SIG-M5 treated with dmso at 0.1 percent for 504 hours (cell line): ENCODE results near the gene ECSIT.

Source experiments
- DNase-seq: peaks from one replicate; lab custom pipeline; 2025; ENCODE audit not compliant: unreplicated experiment; lab: John Stamatoyannopoulos, UW

Gene ECSIT

DNA sequence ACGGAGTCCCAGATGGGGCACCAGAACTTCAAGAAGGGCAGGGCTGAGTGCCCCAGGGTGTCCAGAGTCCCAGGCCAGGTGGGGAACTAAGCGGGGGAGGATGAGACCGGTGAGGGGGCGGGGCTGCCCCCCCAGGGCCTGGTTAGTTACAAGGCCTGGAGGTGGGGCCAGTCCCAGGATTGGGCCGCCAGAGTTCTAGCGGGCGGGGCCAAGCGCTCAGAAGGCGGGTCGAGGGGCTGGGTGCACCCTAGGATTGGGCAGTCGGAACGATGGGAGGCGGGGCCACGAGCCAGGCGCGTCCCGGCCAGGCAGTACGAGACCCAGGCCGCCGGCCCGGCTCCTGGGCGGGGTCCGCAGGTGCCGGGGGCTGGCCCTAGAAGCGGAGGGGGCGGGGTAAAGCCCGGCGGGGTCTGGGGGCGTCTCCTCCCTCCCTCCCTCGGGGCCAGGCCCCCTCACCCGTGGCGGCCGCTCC is 23.9 kb downstream of the ECSIT start:
- DNase-seq = peak; percentile 92

DNA sequence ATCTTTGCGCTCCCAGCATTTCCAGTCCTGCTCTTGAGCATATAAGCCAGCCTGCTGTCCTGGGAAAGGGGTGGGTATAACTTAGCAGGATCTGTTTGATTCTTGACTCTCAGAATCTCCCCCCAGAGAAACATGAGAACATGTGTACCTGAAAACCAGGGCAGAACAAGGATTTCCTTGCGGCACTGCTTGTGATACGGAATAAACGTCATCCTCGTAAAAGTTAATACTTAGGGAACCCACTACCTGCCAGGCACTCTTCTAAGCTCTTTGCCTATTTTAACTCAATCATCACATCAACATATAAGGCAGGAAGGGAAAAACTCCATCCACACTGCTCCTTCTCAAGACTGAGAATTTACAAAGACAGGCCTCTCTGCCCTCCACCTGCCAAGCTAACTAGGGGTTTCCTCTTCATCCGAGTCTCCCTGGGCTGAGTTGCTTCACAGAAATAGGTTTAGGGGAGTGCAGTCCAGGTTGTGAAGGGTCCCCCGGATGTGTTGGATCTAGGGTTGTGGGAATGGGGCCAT is 24.4 kb downstream of the ECSIT start:
- DNase-seq = no peak

DNA sequence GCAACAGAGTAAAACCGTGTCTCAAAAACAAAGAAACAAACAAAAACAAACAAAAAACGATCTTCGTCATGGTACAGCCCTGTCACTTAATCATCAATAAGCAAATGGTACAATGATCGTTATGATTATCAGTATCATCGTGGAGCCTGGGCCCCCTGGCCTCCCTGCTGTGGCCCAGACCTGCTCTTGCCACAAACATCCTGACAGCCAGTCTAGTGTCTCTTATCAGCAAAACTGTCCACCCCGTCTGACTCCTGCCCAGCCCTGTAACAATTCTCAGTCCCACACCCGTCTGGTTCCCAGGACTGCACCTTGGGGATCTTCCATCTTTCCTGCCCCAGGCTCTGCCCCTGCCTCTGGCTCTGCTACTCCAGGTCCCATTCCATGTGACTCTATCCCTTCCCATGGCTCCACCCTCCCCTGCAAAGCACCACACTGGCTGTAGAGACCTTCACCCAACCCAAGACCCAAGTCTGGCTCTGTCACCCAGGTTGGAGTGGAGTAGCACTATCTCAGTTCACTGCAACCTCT is 29.0 kb downstream of the ECSIT start:
- DNase-seq = no peak

DNA sequence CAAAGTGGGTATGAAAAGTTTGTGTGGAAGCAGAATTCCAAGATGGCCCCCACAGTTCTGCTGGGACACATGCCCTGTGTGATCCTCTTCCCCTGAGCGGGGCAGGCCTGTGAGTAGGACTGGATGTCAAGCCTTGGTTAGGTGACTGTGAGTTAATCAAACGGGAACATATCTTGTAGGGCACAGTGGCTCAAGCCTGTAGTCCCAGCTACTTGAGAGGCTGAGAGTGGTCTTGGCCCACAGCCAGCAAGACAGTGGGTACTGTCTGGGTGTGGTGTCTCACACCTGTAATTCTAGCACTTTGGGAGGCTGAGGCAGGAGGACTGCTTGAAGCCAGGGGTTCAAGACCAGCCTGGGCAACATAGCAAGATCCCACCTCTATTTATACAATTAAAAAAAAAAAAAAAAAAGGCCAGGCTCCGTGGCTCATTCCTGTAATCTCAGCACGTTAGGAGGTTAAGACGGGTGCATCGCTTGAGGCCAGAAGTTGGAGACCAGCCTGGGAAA is 29.7 kb downstream of the ECSIT start:
- no peak for DNase-seq

DNA sequence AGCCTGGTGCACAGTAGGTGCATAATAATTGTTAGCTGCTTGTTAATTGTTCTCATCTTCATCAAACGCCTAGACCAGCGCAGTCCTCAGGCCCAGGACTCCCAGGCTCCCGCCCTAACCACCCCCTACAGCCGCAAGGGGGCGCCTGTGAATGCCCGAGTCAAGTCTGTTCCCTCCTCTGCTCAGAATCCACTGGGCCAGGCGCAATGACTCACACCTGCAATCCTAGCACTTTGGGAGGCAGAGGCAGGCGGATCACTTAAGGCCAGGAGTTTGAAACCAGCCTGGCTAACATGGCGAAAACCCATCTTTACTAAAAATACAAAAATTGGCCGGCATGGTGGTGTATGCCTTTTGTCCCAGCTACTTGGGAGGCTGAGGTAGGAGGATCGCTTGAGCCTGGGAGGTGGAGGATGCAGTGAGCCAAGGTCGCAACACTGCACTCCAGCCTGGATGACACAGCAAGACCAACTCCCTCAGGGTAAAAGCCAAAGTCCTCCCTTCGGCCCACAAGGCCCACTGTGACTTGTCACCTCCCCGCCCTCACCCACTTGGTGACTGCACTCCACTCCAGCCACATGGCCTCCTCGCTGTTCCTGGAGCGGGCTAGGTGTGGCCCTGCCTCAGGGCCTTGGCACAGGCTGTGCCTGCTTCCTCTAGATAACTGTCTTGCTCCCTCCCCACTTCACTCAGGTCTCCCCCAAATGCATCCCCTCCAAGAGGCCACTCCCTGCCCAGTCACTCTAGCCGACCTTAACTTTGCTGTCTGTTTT is 32.4 kb downstream of the ECSIT start:
- DNase-seq = peak; percentile 62

DNA sequence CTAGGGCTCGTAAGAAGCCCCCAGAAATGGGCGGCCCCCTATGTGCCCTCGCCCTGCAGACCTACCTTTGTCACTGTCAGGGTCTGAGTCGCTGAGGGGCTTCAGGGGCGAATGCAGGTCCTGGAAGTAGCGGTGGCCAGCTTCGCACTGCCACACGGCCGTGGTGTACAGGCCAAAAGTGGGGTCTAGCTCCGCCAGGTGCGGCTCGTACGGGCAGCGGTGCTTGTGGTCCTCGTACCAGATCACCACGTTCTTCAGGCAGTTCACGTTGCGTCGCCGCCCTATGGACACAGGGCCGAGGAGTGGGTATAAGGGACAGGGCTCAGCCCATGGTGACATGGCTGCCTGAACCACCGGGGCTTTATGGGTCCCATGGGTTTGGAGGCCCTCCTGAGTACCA is 33.0 kb downstream of the ECSIT start:
- no peak for DNase-seq

DNA sequence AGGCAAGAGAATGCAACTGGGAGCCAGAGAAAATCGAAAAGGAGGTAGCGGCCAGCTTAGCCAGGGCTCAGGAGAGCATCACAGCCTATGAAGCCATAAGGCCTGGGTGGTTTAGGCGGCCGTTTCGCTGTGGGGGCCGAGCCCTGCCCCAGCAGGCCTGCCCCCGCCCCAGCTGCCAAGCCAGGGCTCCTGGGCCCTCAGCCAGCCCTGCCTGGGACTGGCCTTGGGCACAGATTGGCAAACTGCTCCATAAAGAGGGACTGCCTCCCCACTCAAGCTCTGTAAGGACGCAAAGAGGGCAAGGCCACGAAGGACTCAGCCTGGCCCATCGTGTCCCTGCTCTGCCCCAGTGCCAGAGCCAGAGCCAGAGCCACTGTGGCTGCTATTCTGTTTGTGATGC is 33.5 kb downstream of the ECSIT start:
- no peak for DNase-seq

DNA sequence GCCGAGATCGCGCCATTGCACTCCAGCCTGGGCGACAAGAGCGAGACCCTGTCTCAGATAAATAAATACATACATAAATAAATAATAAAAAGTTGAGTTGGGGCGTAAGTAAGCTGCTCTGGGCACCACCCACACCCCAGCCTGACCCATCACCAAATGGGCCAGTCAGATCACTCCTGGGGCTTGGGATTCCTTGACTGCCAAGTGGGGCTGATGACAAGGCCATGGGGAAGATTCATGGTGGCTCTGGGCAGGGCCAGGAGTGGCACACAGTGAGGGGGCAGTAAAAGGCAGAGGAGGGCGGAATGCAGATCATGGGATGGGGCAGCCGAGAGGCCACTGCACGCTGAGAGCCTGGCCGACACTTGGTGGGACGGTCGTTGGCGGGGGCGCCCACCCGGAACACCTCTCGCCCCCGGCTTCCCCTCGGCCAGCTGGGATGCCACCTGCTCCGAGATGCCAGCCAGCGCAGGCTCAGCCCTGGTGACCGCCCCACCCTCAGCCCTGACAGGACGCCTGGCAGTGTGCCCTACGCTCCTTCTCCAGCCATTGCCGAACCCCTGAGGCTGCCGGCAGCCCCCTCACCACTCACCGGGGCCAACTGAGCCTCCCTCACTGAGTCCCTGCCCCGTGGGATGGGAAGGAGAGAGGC is 34.2 kb downstream of the ECSIT start:
- no peak for DNase-seq

DNA sequence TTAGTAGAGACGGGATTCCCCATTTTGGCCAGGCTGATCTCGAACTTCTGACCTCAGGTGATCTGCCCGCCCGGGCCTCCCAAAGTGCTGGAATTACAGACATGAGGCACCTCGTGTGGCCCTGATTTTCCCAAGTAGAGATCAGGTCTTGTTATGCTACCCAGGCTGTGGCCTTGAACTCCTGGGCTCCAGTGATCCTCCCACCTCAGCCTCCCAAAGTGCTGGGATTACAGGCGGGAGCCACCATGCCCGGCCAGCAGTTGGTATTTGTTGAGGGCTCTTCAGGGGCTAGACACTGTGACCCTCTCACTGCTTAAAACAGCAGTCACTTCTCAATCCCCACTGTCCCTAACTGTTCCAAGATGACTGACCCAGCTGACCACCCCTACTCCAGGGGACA is 39.6 kb downstream of the ECSIT start:
- DNase-seq = no peak

DNA sequence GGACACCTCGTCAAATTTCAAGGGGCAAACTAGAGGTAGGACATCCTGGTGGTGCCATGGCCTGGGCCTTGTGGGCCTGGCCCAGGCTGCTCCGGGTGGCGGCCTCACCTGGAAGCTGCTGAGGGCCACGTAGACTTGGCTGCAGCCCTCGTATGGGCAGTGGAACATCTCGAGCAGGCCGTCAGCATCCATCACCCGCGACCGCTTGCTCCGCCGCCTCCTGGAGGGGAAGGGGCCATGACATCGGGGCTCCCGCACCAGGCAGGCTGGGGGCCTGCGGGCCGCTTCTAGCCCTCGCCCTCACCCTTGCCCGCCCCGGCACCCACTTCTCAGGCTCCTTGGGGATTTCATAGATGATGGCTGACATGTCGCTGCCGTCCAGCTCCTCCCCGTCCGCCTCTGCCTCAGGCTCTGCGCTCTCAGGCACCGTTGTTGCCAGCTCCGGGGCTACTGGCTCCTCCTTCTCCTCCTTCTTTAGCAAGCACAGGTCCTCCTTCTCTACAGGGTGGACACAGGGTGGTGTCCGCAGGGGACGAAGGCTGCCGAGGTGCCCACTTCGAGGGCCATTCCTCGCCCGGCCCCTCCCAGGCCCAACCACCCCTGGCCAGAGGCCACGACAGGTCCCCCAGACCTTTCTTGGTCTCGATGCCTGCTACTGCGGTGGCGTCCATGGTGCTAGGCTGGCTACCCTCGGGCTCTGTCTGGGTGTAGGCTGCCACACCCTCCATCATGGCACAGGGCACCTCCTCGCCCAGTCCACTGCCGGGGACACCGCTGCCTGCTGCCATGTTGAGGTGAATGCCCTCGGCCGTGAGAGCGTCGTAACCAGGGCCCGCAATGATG is 42.1 kb downstream of the ECSIT start:
- no peak for DNase-seq

DNA sequence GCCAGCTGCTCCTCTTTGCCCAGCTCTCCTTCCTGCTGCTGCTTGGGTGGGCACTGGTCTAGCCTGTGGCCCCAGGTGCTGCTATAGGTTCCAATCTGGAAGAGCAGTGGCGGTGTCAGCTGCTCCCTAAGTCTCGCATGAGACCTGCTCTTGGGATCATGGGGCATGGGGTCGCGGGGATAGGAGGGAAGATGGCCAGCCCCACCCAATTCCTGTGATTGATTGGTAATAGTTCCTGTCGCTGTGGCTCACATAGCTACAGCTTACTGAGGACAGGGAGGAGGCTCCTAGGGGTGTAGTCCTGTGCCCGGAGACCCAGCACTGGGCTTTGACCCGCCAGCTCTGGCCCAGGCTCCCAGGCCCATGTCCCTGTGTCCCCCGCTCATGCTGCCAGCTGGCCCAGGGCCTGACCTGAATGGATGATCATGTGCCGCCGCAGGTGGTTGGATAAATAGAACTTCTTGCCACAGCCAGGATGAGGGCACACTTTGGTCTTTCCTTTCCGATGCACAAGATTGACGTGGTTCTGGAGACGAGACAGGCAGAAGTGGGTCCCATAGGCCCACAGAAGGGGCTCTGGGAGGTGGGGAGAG is 43.6 kb downstream of the ECSIT start:
- DNase-seq = no peak

DNA sequence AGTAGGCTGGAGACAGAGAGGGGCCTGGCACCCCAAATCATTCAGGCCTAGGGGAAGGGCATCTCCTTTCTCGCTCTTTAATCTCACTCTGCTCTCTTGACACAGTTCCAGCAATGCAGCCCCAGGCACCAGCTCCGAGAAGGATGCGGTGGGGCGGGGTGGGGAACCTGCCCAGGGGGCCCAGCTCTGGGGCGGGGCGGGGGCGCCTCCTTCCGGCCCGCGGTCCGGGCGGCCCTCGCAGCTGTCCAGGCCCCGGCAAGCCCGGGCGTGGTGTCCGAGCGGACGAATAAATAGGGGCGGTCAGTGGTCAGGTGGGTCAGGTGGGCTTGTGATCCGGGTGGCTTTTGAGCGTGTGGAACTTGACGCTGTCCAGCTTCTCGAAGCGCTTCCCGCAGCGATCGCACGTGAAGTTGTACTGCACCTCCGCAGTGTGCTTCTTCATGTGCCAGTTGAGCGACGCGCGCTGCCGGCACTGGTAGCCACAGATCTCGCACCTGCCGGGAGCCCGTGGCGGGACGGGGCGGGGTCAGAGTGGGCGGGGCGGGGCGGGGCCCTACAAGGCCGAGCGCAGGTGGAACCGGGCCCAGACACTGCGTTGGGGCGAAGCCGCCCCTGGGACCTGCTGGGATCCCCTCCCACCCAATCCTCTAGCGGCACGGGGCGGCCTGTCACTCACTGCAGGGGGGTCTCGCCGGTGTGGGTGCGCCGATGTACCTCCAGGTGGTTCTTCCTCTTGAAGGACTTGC is 45.4 kb downstream of the ECSIT start:
- DNase-seq = no peak

DNA sequence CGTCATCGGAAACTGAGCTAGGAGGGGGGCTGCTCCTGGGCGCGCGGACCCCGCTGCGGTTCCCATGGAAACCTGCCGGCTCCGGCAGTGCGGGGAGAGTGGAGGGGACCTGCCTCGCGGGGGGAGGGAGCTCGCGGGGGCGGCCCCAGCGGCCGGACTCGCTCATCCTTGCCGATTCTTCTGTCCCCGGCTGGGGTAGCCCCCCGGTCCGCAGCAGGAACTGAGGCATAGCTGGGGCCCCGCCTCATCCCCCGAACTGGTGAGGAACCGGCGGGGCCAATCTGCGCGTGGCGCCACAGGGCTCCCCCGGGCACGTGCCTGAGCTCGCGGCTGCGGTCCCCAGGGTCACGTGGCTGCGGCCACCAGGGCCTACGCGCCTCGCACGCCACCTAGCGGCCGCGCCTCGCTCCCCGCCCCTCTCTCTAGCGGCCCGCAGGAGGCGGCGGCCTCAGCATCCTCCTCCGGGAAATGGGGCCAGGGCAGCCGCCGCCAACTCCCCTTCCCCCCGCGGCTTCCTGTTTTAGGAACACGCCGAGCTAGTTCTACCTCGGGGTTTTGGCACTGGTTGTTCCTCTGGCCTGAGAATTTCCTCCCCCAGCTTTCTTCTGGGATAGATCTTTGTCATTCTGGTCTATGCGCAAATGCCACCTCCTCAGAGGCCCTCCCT is 46.4 kb downstream of the ECSIT start:
- peak; percentile 81 for DNase-seq

DNA sequence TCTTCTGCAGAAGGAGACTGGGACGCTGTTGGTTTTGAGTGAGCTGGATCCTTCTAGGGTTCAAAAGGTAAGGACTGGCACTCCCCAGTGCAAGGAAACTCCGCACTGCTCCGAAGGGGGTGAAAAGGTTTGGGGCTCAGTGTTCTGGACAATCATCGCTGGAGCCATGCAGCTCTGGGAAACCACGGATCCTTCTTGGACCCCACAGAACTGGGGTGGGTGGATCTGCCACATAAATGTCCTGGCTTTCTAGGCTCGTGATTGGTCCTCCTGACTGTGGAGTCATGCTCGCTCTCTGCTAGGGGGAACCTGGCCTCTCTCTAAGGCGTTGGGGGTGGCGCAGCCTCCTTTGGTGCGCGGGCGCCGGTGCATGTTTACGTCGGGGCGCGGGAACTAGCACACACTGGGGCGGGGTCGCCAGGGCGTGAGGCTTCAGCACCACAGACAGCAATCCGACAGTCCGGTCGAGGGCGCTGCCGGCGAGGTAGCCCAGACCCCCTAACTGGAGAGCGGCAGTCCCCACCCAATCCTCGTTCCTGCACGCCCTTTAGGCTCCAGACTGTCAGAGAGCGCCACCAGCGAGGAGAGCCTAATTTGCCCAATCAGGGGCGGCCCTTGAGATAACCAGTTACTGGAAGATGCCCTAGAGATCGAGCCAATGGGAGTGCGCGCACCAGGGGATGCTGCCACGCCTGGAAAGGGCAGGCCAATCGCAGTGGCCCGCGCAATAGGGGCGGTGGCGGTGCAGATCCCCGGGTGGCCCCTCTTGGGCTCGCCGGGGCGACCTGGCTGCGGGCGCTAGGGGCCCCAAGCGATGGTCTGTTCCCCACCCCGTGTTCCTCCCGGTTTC is 47.2 kb downstream of the ECSIT start:
- peak; percentile 91 for DNase-seq

DNA sequence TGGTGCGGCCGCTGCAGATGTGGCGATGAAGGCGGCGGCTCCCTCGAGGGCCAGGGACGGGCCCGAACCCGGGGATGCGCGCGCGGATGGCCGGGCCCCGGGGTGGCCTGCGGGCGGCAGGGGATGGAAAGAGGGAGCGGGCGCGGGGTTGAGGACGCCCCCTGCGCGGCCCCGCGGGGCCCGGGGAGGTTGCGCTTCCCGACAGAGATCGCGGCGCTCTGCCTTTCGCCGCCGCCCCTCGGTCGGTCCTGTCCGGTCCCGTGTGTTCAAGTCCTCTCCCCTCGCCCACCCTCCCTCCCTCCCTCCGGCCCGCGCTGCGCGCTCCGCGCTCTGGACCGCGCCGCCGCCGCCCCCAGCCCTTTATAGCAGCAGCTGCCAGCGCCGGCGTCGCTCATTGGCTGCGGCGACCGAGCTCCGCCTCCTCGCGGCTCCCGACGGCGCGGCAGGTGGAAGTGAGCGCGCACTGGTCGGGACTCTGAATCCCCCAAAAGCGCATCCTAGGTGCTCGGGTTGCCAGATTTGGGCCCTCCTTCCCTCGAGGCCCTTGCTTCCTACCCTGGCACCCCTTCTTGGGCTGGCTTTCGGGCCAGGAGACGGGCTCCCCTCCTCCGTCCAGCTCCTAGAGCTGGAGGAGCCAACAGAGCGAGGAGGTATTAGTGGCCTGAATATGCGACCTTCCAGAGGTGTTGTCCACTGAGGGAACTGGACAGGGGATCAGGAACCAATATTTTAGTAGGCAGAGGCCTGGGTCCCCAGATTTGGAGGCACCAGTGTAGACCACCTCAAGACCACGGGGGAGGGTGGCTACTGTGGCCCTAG is 48.0 kb downstream of the ECSIT start, which contains the start of gene ELAVL3:
Gene ELAVL3 (minus strand): TSS at position 332 of the 819 bp plus-strand sequence. CDS start 438 bp downstream, outside the sequence.
- no peak for DNase-seq

DNA sequence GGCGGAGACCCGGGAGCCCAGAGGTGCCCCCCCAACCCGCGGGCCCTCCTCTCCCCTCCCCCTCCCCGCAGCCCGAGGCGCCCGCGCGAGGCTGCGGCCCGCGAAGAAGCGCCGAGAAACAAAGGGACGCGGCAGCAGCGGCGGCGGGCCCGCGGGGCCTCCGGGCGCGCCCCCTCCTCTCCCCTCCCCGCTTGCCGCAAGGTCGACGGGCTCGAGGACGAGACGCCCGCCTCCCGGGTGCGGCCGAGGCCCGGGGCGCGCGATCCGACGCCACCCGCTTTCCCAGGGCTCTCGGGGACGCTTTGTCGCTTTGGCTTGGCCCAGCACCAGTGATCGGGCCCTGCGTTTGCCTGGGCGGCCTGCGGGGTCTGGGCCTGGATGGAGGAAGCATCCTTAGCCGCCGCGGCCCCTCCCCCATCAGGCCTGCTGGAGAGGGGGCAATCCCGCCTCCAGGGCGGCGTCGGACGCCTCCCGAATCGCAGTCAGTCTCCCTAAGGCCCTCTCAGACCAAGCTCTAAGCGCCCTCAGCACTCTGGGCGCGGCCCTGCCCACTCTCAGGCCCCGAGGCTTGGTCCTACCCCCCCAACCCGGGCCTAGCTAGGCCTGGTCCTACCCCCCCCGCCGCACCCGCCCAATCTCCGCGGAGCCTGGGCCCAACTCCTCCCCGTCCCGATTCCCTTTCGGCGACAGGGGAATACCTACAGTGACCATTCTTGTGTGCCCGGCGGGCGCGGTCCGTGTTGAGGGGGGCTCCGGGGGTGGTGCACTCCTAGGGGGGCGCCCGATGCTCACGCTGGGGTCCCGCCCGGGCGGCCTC is 48.8 kb downstream of the ECSIT start:
- DNase-seq = no peak
